K562 (cell line): ENCODE data around the gene JPH3. TPM values are rescaled to one million over a fixed set of nuclear protein-coding genes. Genes with fewer than 3 reads are reported as not detected.

ENCODE experiments used
- ATAC-seq: fragments of 200-7000 bp; cut with Tn5 transposase; 3 replicates; pipeline ENCODE4 v1.9.1; 2020; ENCODE audit warnings: moderate library complexity
- BruUV-seq: library from RNA; stranded (reverse); fragments of 400-500 nt; replicated peaks from 2 replicates; lab custom pipeline; 2021; lab: Mats Ljungman, UMichigan
- CTCF ChIA-PET: fragments of 300-600 bp; formaldehyde crosslinking; extraction: SDS; loops from one replicate; lab custom pipeline; 2021; ENCODE audit warnings: low intra/inter-chr PET ratio; lab: Yijun Ruan, JAX
- POLR2A ChIA-PET: fragments of 300-600, 350-650 bp; sonication (Branson Sonifier 250); formaldehyde crosslinking; extraction: SDS; loops from one replicate; lab custom pipeline; 2021; ENCODE audit warnings: antibody characterized with exemption, inconsistent platforms; lab: Yijun Ruan, JAX
- DNase-seq, 4 experiments: peaks; one replicate each; pipeline versions ENCODE4 v3.0.0 to v3.0.0-alpha.2; 2011 to 2018; ENCODE audit warnings: low spot score in 3 of 4, mixed read lengths in 3 of 4; ENCODE audit errors: extremely low read depth in 1 of 4
- FAIRE-seq: peaks from 2 replicates; lab custom pipeline; 2011; peaks lifted over from hg19 to GRCh38; lab: Jason Lieb, UNC
- H2AFZ ChIP-seq: 2 replicates; pipeline ENCODE4 v1.6.0; 2011; ENCODE audit warnings: low read depth, low read length, control low read depth, inconsistent platforms
- H3K27ac ChIP-seq: fragments of 200-600 bp; 3 replicates; pipeline ENCODE4 v1.8.0; 2011; ENCODE audit warnings: low read depth, mild to moderate bottlenecking, control low read depth, inconsistent platforms, low read length, moderate library complexity, mixed read lengths; ENCODE audit errors: extremely low read depth
- H3K27me3 ChIP-seq, 2 experiments: fragments of 300-600 bp in 1 of 2; 2 replicates in 1 of 2; 3 replicates in 1 of 2; pipeline versions ENCODE4 v1.6.0 to v1.8.0; 2011; ENCODE audit warnings: inconsistent platforms in 2 of 2, low read length in 2 of 2, mild to moderate bottlenecking in 1 of 2, mixed read lengths in 1 of 2, moderate library complexity in 1 of 2; ENCODE audit not compliant: control insufficient read depth in 2 of 2, insufficient read depth in 2 of 2
- H3K36me3 ChIP-seq: fragments of 300-600 bp; 3 replicates; pipeline ENCODE4 v1.8.0; 2011; ENCODE audit warnings: mild to moderate bottlenecking, low read length, inconsistent platforms; ENCODE audit not compliant: control insufficient read depth, insufficient read depth
- H3K4me1 ChIP-seq, 2 experiments: fragments of 200-600 bp in 1 of 2; replicated peaks in 1 of 2; 2 replicates in 1 of 2; 3 replicates in 1 of 2; pipeline versions ENCODE4 v1.5.1 to v1.8.0; 2011; ENCODE audit warnings: inconsistent platforms in 2 of 2, low read length in 2 of 2, mild to moderate bottlenecking in 1 of 2, mixed read lengths in 1 of 2, moderate library complexity in 1 of 2; ENCODE audit not compliant: control insufficient read depth in 2 of 2, insufficient read depth in 2 of 2
- H3K4me2 ChIP-seq: 2 replicates; pipeline ENCODE4 v1.6.1; 2011; ENCODE audit warnings: low read length, control low read depth, inconsistent platforms, mixed read lengths; ENCODE audit not compliant: insufficient read depth
- H3K4me3 ChIP-seq: fragments of 200-600 bp; sonication (generic), shearing (Covaris generic); 2 replicates; pipeline ENCODE4 v1.5.1; 2016; ENCODE audit warnings: control low read depth, inconsistent platforms
- H3K79me2 ChIP-seq: fragments of 200-600 bp; 3 replicates; pipeline ENCODE4 v1.8.0; 2011; ENCODE audit warnings: low read length, inconsistent platforms; ENCODE audit not compliant: control insufficient read depth, insufficient read depth
- H3K9ac ChIP-seq, 2 experiments: 2 replicates each; pipeline versions ENCODE4 v1.6.0 to v1.6.1; 2011; ENCODE audit warnings: low read depth in 2 of 2, low read length in 2 of 2, control low read depth in 1 of 2, inconsistent platforms in 1 of 2, mild to moderate bottlenecking in 1 of 2, mixed read lengths in 1 of 2; ENCODE audit not compliant: insufficient read depth in 1 of 2
- H3K9me1 ChIP-seq: one replicate; pipeline ENCODE4 v1.6.0; 2011; ENCODE audit warnings: inconsistent platforms, mild to moderate bottlenecking, low read length, moderate library complexity; ENCODE audit not compliant: control insufficient read depth, insufficient read depth
- H3K9me3 ChIP-seq: replicated peaks from 2 replicates; pipeline ENCODE4 v1.5.1; 2011; ENCODE audit warnings: low read depth, low read length, inconsistent platforms; ENCODE audit not compliant: control insufficient read depth, insufficient read depth
- H4K20me1 ChIP-seq: replicated peaks from 2 replicates; pipeline ENCODE4 v1.6.1; 2011; ENCODE audit warnings: low read length, inconsistent platforms, mixed read lengths; ENCODE audit not compliant: control insufficient read depth, insufficient read depth
- CCNT2 ChIP-seq: IDR thresholded peaks from 2 replicates; pipeline ENCODE4 v1.6.1; 2011; ENCODE audit warnings: borderline replicate concordance, low read depth, mild to moderate bottlenecking, moderate library complexity, mixed read lengths, low read length; ENCODE audit not compliant: insufficient read length; ENCODE audit errors: extremely low read depth
- IRF1 ChIP-seq: sonication (generic); formaldehyde crosslinking; IDR thresholded peaks from 2 replicates; pipeline ENCODE4 v1.8.0; 2022; ENCODE audit warnings: missing genetic modification reagents, mild to moderate bottlenecking, borderline replicate concordance
- MBD1 ChIP-seq: fragments of 250-450 bp; sonication (Bioruptor Pico); IDR thresholded peaks from 2 replicates; pipeline ENCODE4 v1.8.0; 2022; ENCODE audit warnings: inconsistent platforms
- NCOA6 ChIP-seq: fragments of 450-650 bp; IDR thresholded peaks from 2 replicates; pipeline ENCODE4 v1.6.1; 2017; ENCODE audit warnings: mild to moderate bottlenecking
- POLR2AphosphoS5 ChIP-seq: IDR thresholded peaks from 2 replicates; pipeline ENCODE4 v1.6.1; 2011; ENCODE audit warnings: mild to moderate bottlenecking, low read depth, low read length, moderate library complexity; ENCODE audit not compliant: control insufficient read depth, insufficient read depth
- TBL1XR1 ChIP-seq, 2 experiments: IDR thresholded peaks; 2 replicates each; pipeline ENCODE4 v1.6.1; 2012; ENCODE audit warnings: improper control_type of control experiment in 2 of 2, low read length in 2 of 2, mild to moderate bottlenecking in 1 of 2
- ZBTB26 ChIP-seq: fragments of 450-650 bp; formaldehyde crosslinking; IDR thresholded peaks from 2 replicates; pipeline ENCODE4 v1.4.0; 2022; ENCODE audit warnings: missing genetic modification characterization
- ZFP30 ChIP-seq: fragments of 250-450 bp; sonication (Bioruptor Pico); IDR thresholded peaks from 2 replicates; pipeline ENCODE4 v1.8.0; 2022; ENCODE audit warnings: moderate library complexity, mild to moderate bottlenecking, inconsistent platforms, borderline replicate concordance
- ZNF79 ChIP-seq: fragments of 250-450 bp; sonication (Bioruptor Pico); IDR thresholded peaks from 2 replicates; pipeline ENCODE4 v1.4.0; 2020; ENCODE audit warnings: low read depth, mild to moderate bottlenecking, moderate library complexity
- WGBS: fragments of 100-300 bp; shearing (Covaris generic); methylation state at CpG from one replicate; pipeline ENCODE4 v1.1.6; 2016; ENCODE audit warnings: low coverage, mixed read lengths; ENCODE audit not compliant: insufficient coverage; ENCODE audit errors: missing lambda C conversion rate; 5-methylcytosine and 5-hydroxymethylcytosine counted together
- in situ Hi-C: fragments of 300-500 bp; cut with MboI; formaldehyde crosslinking; loops from 4 replicates; pipeline ENCODE4 v1.15.0; 2018; ENCODE audit warnings: inconsistent platforms, mixed read lengths
- intact Hi-C: fragments of 100-400 bp; cut with micrococcal nuclease; formaldehyde crosslinking; loops from 2 replicates; pipeline ENCODE4 v1.14.2; 2022
- polyA plus RNA-seq, 8 experiments: library from polyadenylated mRNA; depleted of rRNA in 4 of 8; stranded (reverse) in 5 of 8; unstranded in 3 of 8; fragments of >200 nt; fragmentation: Nextera tagmentation in 2 of 8; fragmentation: Illumina TruSeq in 1 of 8; extraction: Ambion mirVana in 2 of 8; extraction: Trizol in 1 of 8; gene quantifications; 2 replicates each; pipeline versions ENCODE4 v1.2.1 to v1.2.3, GENCODE V29; 2011 to 2014; ENCODE audit warnings: inconsistent platforms in 1 of 8, missing spikeins in 1 of 8
- total RNA-seq, 7 experiments: library from RNA; depleted of rRNA in 6 of 7; stranded (reverse); fragments of >200 nt in 6 of 7; fragmentation: Illumina TruSeq in 2 of 7; extraction: Trizol in 2 of 7; gene quantifications; 2 replicates each; pipeline versions ENCODE4 v1.2.1 to v1.2.3, GENCODE V29; 2011 to 2021; ENCODE audit warnings: low replicate concordance in 1 of 7

Gene JPH3
- total and polyA plus RNA-seq, 9 of the 15 experiments (the other 6 are each of a cell fraction or from before 2014, with no cell fraction given), result 0.01 TPM; not detected in 8

GRCh38 chr16:87611456-87611855 is 9.1 kb downstream of the JPH3 start:
- no peak overlapping the region for H3K4me3 ChIP-seq
- intact Hi-C loops (no loop called here), in situ Hi-C loops (no loop called here)
- WGBS, result 1% methylated on average over 6 of the region's 6 CpGs
- H3K9me3 ChIP-seq, result no peaks in the 10 kb centered on the region
- ChIA-PET POLR2A (interaction anchor here (0.8 kb wide), 1 partner anchor 12 kb away, joined by 5 read pairs; no protein-coding TSS in a partner anchor), CTCF (no interaction called here)
- H2AFZ ChIP-seq, result no peak overlapping the region
- no peak overlapping the region for H3K9ac ChIP-seq
- BruUV-seq, result no TSS peak
- DNase-seq (no peak), FAIRE-seq (no peak), ATAC-seq (no peak)
- no peaks in the 10 kb centered on the region for H3K9me1 ChIP-seq
- no peak overlapping the region for H3K27ac ChIP-seq
- peaks cover 16% of the 10 kb centered on the region; the same call in 1 of the 2 replicates for H4K20me1 ChIP-seq
- H3K27me3 ChIP-seq, result peaks cover 24 to 76% of the 10 kb centered on the region in 2 experiments; a peak in 3 of 5 replicates
- H3K36me3 ChIP-seq, result no peaks in the 10 kb centered on the region
- no peaks in the 10 kb centered on the region for H3K4me1 ChIP-seq
- no peak for TF ChIP-seq ZNF79 (CRISPR knock-in tag)
- TF ChIP-seq ZBTB26 (CRISPR knock-in tag), result no peak
- TF ChIP-seq CCNT2, result no peak
- TF ChIP-seq TBL1XR1 (IDR thresholded peaks at IDR 0.05; ENCODE audit: low read length in 2 of 2), result no peak
- TF ChIP-seq MBD1 (CRISPR knock-in tag), result no peak
- no peak for TF ChIP-seq POLR2AphosphoS5
- TF ChIP-seq IRF1 (CRISPR knock-in tag), result no peak
- TF ChIP-seq NCOA6, result no peak
- TF ChIP-seq ZFP30 (CRISPR knock-in tag), result no peak
- no peak overlapping the region for H3K4me2 ChIP-seq
- H3K79me2 ChIP-seq, result no peaks in the 10 kb centered on the region
